GM19238 (cell line): ENCODE results near the gene CDC42.
"Not testable (repeated sequence)": the region's sequence is repeated elsewhere in the genome, so short reads cannot be mapped to it uniquely, and the experiment has no call there.

Source experiments
- DNase-seq: peaks from one replicate; pipeline ENCODE4 v3.0.0; 2011; ENCODE audit warnings: low spot score; ENCODE audit not compliant: insufficient read length

CDC42 gene

DNA sequence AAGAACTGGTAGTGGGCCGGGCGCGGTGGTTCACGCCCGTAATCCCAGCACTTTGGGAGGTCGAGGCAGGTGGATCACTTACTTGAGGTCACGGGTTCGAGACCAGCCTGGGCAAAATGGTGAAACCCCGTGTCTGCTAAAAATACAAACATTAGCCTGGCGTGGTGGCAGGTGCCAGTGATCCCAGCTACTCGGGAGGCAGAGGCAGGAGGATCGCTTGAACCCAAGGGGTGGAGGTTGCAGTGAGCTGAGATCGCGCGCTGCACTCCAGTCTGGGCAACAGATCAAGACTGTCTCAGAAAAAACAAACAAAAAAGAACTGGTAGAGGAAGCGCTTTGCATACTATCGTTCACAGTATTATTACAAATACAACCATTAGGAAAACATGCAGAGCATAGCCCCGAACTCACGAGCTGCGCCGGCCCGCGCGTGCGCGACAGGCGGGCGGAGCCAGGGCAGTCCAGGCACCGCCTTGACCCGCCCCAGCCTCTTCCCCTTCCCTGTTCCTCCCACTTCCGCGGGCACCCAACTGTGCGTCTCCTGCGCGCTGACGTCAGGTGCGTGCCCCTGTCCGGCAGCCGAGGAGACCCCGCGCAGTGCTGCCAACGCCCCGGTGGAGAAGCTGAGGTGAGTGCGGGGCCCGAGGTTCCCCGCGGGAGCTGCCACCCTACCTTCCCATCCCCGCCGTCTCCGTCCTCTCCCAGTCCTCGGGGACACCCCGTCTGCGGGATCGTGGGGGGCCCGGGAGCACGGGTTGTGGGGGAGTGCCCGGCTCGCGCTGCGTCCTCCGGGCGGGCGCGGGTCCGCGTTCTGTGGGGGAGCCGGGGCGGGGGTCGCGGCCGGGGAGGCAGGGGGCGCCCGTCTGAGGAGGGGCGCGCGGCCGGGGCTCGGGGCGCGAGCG, at the start of gene CDC42:
TSS of gene CDC42 (plus strand) at position 595 of the 902 bp plus-strand sequence. CDS start 25,770 bp downstream, outside the sequence.
- peak; percentile 89 for DNase-seq

DNA sequence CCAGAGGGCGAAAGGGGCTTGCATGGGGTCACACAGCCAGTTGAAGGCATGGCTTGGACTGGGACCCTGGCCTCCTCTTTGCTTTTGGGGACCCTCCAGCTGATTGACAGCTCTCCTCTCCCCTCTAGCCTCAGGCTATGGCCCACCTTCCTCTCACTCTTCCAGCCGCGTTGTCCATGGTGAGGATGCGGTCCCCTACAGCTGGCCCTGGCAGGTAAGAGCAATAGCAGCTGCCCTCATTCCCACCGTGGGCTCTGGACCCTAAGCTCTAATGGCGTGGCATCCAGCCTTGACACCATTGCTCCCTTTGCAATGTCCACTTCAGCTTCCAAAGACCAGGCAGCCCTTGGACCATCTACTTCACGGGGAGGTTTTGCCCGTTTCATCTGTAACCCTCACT, 49.6 kb upstream of the CDC42 start:
- DNase-seq: not testable (repeated sequence)

DNA sequence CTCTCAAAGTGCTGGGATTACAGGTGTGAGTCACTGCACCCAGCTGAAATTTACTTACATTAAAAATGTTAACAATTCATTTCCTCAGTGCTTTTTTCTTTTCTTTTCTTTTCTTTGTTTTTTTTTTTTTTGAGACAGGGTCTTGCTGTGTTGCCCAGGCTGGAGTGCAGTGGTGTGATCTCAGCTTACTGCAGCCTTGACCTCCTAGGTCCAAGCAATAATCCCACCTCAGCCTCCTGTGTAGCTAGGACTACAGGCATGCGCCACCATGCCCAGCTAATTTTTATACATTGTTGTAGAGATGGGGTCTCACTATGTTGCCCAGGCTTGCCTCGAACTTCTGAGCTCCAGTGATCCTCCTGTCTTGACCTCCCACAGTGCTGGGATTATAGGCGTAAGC, 48.5 kb upstream of the CDC42 start:
- not testable (repeated sequence) for DNase-seq

DNA sequence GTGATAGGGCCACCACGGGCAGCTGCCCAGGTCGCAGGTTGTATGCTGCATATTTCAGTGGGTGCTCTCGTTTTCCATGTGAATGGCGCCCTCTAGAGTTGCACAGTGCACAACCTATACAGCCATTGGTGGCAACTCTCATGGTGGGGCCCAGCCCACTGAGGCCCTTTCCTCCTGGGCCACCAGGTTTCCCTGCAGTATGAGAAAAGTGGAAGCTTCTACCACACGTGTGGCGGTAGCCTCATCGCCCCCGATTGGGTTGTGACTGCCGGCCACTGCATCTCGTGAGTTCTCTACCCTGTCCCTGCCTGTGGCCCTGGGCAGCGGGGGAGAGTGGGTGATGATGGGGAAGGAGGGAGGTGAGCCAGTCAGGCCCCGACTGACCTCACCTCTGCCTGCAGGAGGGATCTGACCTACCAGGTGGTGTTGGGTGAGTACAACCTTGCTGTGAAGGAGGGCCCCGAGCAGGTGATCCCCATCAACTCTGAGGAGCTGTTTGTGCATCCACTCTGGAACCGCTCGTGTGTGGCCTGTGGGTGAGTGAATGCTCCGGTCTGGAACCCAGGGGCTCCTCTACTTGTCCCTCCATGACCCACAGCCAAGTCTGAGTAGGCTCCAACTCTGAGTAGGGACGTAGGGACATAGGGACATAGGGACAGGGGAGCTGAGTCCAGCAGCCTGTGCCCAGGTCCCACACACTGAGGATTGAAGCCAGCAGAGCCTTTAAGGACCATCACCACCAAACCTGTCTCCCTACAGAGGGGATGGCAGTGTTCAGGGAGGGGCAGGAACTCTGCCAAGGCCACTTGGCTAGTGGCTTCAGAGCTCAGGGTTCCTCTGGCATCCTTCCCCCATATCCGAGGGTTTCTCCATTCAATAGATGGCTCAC, 47.0 kb upstream of the CDC42 start:
- DNase-seq: not testable (repeated sequence)

DNA sequence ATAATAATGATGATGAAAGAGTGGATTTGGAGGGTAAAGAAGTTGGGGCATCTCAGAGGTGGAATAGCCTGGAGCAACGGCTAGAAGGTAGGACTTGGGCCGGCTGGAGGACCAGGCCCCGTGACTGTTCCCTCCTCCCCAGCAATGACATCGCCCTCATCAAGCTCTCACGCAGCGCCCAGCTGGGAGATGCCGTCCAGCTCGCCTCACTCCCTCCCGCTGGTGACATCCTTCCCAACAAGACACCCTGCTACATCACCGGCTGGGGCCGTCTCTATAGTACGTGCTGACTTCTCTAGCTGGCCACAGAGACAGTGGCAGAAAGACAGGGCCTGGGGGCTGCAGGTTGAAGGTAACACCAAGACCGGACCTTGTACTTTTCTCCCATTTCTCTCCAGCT, 45.8 kb upstream of the CDC42 start:
- not testable (repeated sequence) for DNase-seq

DNA sequence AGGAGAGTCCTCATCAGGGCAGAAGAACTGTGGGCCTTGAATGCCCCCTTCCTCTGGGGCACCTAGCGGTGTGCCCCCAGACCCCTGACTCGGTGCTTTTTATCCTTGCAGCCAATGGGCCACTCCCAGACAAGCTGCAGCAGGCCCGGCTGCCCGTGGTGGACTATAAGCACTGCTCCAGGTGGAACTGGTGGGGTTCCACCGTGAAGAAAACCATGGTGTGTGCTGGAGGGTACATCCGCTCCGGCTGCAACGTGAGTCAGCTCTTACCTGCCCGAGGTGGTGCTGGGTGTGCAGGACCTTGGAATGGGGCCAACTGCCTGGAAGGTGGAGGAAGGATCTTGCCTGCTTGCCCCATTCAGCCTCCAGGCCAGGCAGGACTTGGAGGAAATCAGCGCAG, 45.2 kb upstream of the CDC42 start:
- DNase-seq: not testable (repeated sequence)

DNA sequence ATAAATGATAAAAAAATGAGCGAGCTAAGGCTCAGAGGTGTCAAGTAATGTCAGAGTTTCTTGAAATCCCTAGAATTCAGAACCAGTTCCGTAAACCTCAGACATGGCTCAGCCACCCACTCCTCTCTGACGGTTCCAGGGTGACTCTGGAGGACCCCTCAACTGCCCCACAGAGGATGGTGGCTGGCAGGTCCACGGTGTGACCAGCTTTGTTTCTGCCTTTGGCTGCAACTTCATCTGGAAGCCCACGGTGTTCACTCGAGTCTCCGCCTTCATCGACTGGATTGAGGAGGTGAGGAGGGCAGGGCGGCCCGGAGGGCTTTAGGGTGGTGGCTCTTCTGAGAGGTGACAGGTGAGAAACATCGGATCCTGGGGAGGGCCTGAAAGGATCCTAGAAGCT, 42.9 kb upstream of the CDC42 start:
- DNase-seq: not testable (repeated sequence)

DNA sequence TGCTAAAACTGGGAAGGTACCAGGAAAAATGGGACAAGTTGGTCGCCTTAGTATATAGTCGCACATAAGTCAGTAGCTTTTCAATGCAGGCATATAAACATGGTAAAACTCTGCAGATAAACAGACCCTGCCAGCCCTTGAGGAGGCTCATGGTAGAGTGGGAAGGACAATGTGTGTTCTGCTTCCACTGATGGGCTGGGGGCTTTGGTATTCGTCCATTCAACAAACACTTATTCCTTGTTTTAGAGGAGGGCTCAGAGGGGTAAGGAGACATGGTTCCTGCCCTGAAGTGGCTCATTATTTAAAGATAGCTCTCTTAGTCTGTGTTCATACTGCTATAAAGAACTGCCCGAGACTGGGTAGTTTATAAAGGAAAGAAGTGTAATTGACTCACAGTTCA, 39.8 kb upstream of the CDC42 start:
- DNase-seq: not testable (repeated sequence)

DNA sequence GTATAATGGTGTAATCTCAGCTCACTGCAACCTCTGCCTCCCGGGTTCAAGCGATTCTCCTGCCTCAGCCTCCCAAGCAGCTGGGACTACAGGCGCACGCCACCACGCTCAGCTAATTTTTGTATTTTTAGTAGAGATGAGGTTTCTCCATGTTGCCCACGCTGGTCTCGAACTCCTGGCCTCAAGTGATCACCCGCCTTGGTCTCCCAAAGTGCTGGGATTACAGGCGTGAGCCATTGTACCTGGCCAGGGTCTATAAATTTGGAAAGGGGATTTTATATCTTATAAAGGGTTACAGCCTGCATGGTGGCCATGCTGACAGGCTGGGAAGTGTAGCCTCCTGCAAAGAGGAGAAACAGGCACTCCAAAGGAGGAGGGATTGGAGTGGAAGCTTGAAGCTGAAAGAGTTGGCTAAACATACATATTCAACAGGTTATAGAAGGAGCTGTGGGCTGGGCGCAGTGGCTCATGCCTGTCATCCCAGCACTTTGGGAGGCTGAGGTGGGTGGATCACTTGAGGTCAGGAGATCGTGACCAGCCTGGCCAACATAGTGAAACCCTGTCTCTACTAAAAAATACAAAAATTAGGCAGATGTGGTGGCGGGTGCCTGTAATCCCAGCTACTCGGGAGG, 37.8 kb upstream of the CDC42 start:
- not testable (repeated sequence) for DNase-seq

DNA sequence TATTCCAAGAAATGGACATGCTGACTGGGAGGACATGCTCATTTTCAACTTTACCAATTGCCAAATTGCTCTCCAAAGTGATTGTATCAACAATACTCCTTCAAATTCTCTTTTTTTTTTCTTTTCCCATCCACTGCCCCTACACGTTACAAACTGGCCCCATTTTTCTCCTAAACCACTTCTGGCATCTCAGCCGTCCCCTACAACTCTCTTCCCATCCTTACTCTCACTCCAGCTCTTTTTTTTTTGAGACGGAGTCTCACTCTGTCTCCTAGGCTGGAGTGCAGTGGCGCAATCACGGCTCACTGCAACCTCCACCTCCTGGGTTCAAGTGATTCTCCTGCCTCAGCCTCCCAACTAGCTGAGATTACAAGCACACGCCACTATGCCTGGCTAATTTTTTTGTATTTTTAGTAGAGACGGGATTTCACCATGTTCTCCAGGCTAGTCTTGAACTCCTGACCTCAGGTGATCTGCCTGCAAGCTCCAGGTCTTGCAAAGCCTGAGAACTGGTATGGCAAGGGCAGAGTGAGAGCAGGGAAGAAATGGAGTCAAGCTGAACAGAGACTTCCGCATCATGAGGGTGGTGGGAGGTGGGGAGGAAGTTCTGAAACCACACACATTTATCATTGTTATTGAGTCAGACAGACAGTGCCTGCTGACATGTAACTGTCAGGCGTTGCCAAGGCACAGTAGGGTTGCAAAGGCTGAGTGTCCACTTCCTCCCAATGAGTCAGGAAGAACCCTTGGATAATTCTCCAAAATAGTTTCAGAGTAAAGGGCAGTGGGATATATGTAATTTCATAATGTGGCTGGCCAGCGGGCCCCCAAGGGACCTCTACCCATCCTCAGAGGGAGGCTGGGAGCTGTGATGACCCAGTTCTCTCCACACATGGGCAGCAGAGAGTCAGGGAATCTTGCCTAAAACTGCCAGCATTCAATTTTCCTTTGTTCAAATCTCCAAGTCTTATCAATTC, 33.6 kb upstream of the CDC42 start:
- peak; percentile 26 for DNase-seq

DNA sequence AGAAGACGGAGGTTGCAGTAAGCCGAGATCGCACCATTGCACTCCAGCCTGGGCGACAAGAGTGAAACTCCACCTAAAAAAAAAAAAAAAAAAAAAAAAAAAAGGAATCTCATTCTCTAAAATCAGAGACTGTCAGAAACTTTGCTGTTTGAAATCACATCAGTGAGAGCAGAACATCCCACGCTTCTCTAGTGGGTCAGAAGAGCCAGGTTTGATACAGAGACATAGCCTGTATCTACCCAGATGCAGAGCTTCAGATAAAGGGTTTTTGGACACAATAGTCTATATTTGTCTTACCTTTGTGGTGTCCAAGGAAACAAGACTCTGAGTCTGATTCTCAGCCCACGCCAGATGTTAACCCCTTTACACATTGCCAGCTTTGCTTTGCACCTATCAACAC, 31.4 kb upstream of the CDC42 start:
- DNase-seq: no peak

DNA sequence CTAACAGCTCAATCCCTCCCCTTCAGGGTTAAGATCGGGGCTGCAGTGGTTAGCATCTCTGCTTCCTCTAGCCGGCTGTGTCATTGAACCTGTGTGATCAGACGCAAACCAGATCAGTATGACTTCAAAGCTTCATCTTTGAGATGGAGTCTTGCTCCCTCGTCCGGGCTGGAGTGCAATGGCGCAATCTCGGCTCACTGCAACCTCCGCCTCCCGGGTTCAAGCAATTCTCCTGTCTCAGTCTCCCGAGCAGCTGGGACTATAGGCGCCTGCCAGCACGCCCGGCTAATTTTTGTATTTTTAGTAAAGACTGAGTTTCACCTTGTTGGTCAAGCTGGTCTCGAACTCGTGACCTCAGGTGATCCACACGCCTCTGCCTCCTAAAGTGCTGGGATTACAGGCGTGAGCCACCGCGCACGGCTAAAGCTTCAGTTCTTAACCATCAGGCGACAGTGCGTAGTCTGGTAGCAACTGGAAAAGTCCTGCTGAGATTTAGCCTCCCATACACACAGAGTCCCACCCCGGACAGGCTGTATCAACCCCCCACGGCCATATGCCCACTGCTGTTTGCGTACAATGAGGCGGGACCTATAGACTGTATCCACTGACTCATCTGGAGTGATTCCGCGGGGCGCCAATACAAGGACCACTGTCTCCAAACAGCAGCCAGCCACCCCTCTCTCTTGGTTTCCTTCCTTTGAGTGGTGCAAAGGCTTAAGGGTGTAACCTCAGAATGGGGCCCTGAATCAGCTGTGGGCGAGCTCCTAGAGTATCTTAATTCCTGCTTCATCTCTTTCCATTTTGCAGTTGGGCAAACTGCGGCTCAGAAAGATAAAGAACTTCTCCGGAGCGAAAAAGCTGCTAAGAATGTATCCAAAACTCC, 27.8 kb upstream of the CDC42 start:
- DNase-seq: peak; percentile 42

DNA sequence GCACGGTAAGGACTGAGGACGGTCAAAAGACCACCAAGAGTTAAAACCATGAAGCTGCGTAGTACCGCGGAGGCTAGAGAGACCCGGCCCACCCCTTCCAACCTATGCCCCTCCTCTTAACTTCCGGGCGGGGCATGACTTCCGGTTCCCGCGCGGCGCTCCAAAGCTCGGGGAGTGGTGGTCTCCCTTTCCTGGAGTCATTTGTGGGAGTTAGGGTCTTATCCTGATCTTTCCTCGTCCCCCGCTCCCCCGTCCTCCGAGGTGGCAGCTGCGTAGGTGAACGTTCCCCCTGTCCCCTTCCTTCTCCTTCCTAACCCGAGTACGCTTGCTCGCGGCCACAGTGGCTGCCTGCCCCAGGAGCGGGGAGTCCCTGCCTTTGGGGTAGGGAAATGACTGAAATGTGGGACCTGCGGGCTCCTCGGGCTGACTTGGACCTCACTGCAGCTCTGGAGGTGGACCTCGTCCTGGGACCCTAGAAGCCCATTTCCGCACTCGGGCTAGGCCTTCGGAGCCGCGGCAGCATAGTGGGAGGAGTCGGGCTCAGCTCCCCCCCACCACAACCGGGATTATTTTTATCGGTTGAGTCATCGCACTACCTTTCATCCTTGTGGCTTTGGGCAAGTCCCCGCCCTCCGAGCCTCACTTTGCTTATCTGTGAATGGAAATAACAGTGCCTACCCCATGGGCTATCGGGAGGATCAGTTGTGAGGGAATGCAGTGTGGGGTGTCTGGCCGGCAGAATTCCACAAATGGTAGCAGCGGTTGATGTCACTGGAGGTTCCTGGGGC, 26.9 kb upstream of the CDC42 start:
- peak; percentile 73 for DNase-seq

DNA sequence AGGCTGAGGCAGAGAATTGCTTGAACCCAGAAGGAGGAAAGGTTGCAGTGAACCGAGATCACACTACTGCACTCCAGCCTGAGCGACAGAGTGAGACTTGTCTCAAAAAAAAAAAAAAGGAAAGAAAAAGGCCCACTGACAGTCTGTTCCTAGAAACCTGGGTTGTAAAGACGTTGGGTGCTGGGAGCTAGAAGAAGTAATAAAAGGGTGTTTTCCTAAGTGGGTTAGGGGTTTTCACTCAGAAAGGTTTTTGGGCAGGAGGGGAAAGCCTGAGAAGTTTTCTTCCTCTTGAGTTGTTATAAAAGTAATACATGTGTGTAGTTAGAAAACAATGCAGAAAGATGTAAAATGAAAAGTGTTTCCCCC, 25.6 kb upstream of the CDC42 start:
- DNase-seq: no peak

DNA sequence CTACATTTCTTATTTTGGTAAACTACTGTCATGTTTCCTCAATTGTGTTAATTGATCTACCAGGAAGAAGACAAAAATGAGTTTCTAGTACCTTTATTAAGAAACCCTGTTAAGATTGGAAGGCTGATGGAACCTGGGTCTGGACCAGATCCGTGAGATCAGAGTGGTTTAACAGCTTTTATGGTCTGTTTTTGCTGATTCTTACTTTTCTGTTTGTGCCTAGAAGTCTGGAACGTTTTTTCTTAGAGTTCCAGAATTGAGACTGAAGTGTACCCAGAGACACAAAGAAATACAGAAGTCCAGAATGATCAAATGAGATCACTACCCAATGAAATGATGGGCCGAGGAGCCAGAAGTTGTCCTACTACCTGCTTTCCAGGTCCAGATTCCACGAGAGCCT, 22.5 kb upstream of the CDC42 start:
- DNase-seq: no peak

DNA sequence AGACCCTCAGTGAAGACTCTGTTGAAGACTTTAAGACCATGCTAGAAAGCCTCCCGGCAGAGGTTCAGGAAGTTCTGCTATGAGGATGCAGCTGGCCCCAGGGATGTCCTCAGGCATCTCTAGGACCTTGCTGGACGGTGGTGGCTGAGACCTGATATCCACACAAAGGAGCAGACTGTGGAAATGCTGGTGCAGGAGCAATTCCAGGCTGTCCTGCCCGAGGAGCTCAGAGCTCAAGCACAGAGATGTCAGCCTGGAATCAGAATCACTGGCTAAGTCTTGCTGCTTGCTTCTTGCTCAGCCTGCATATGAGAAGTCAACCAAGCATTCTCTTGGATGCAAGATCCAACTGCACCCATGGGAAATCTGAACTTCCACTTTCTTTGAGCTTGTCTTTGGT, 22.0 kb upstream of the CDC42 start:
- DNase-seq: no peak

DNA sequence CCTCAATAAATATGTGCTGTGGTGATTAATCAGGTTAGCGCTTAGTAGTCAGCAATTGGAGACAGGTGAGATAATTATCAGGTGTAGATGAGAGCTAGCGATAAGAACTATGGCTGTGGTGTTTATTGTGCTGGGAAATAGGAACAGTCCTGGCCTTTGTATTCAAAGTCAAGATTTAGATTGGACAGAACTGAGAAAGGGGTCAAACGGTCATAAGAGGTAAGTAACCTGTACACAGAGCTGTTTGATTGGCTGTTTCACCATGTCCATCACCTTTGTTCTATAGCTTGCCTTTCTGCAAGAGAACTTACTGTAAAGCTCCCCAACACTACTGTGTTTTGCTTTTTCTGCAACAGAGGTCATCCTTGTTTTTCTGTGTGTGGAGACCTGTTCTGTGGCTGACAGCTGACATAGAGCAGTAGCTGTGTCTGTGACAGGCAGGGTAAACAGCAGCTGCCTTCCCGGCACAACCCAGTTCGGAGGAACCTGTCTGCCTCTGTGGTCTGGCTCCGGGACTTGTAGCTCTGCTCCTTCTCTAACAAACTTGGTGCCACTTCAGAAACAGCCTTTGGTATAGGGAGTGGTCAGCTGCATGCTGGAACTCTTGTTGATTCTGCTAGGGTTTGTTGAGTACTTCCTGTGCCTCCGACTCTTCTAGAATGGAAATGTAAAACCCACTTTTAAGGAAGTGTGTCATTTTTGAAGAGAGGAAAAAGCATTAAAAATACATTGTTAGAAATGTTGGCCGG, 21.1 kb upstream of the CDC42 start:
- DNase-seq: no peak

DNA sequence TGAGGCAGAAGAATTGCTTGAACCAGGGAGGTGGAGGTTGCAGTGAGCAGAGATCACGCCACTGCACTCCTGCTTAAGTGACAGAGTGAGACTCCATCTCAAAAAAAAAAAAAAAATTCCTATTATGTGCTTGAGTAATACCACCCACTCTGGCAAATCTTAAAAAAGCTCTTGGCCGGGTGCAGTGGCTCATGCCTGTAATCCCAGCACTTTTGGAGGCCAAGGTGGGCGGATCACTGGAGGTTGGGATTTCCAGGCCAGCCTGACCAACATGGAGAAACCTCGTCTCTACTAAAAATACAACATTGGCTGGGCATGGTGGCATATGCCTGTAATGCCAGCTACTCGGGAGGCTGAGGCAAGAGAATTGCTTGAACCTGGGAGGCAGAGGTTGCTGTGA, 17.7 kb upstream of the CDC42 start:
- not testable (repeated sequence) for DNase-seq
